SK-N-SH treated with all-trans-retinoic acid at 6 μM for 48 hours (cell line): Measurements from ENCODE around the gene TSC2.

Experiments used
- CREB5 ChIP-seq: fragments of 250-450 bp; sonication (Bioruptor Pico); IDR thresholded peaks from 2 replicates; pipeline ENCODE4 v1.5.1; 2020; ENCODE audit warnings: low read depth, mild to moderate bottlenecking, moderate library complexity
- ESRRG ChIP-seq: fragments of 250-450 bp; sonication (Bioruptor Pico); IDR thresholded peaks from 2 replicates; pipeline ENCODE4 v1.6.1; 2021; ENCODE audit warnings: mild to moderate bottlenecking
- ZC3H10 ChIP-seq: fragments of 250-450 bp; sonication (Bioruptor Pico); IDR thresholded peaks from 2 replicates; pipeline ENCODE4 v1.5.1; 2021; ENCODE audit warnings: mild to moderate bottlenecking, moderate library complexity
- ZFP3 ChIP-seq: fragments of 250-450 bp; sonication (Bioruptor Pico); IDR thresholded peaks from 2 replicates; pipeline ENCODE4 v1.5.0; 2020; ENCODE audit warnings: mild to moderate bottlenecking, moderate library complexity
- TF ChIP-seq, protein P1 (sequence below): fragments of 250-450 bp; sonication (Bioruptor Pico); IDR thresholded peaks from 2 replicates; pipeline ENCODE4 v1.5.0; 2020; ENCODE audit warnings: mild to moderate bottlenecking, moderate library complexity
- TF ChIP-seq, protein P2 (sequence below): fragments of 250-450 bp; sonication (Bioruptor Pico); IDR thresholded peaks from 2 replicates; pipeline ENCODE4 v1.8.0; 2021; ENCODE audit warnings: low read depth, mild to moderate bottlenecking, moderate library complexity, borderline replicate concordance

DNA sequence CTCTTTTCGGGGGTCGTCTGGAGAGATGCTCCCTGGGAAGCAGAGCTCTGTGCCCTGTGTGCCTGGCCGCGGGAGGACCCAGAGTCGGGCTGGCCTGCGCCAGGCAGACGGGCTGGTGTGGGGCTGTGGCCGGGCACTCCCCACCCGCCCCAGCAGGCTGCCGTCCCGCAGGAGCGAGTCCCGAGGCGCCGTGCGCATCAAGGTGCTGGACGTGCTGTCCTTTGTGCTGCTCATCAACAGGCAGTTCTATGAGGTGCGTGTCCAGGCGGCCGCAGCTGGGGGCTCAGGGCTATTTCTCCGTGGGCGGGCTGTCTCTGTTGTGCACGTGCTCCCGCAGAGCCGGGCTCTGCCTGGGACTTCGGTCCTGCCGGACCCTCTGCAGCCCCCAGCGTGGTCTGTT lies 15.0 kb downstream of the TSC2 start:
- TF ChIP-seq ESRRG (CRISPR knock-in tag) = no peak
- no peak for TF ChIP-seq CREB5 (CRISPR knock-in tag)
- TF ChIP-seq, protein P1, sequence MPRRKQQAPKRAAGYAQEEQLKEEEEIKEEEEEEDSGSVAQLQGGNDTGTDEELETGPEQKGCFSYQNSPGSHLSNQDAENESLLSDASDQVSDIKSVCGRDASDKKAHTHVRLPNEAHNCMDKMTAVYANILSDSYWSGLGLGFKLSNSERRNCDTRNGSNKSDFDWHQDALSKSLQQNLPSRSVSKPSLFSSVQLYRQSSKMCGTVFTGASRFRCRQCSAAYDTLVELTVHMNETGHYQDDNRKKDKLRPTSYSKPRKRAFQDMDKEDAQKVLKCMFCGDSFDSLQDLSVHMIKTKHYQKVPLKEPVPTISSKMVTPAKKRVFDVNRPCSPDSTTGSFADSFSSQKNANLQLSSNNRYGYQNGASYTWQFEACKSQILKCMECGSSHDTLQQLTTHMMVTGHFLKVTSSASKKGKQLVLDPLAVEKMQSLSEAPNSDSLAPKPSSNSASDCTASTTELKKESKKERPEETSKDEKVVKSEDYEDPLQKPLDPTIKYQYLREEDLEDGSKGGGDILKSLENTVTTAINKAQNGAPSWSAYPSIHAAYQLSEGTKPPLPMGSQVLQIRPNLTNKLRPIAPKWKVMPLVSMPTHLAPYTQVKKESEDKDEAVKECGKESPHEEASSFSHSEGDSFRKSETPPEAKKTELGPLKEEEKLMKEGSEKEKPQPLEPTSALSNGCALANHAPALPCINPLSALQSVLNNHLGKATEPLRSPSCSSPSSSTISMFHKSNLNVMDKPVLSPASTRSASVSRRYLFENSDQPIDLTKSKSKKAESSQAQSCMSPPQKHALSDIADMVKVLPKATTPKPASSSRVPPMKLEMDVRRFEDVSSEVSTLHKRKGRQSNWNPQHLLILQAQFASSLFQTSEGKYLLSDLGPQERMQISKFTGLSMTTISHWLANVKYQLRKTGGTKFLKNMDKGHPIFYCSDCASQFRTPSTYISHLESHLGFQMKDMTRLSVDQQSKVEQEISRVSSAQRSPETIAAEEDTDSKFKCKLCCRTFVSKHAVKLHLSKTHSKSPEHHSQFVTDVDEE (CRISPR knock-in tag) = no peak
- TF ChIP-seq ZC3H10 (CRISPR knock-in tag) = no peak
- TF ChIP-seq ZFP3 (CRISPR knock-in tag) = no peak
- TF ChIP-seq, protein P2, sequence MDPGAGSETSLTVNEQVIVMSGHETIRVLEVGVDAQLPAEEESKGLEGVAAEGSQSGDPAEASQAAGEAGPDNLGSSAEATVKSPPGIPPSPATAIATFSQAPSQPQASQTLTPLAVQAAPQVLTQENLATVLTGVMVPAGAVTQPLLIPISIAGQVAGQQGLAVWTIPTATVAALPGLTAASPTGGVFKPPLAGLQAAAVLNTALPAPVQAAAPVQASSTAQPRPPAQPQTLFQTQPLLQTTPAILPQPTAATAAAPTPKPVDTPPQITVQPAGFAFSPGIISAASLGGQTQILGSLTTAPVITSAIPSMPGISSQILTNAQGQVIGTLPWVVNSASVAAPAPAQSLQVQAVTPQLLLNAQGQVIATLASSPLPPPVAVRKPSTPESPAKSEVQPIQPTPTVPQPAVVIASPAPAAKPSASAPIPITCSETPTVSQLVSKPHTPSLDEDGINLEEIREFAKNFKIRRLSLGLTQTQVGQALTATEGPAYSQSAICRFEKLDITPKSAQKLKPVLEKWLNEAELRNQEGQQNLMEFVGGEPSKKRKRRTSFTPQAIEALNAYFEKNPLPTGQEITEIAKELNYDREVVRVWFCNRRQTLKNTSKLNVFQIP = no peak
